H9 (cell line): Measurements from ENCODE around the gene STARD10. TPM values are rescaled to one million over a fixed set of nuclear protein-coding genes. Genes with fewer than 3 reads are reported as not detected.
A peak's percentile ranks its signal among the peaks of the same experiment; 100 is the strongest.

ENCODE experiments used
- DNase-seq: peaks from one replicate; pipeline ENCODE4 v3.0.0-alpha.2; 2017
- H2AFZ ChIP-seq: one replicate; pipeline ENCODE4 v1.6.1; 2013; ENCODE audit warnings: mild to moderate bottlenecking, low read length, control low read depth, moderate library complexity
- H2AK5ac ChIP-seq: 2 replicates; pipeline ENCODE4 v1.6.1; 2013; ENCODE audit warnings: low read length, control low read depth, mixed read lengths; ENCODE audit not compliant: insufficient read length
- H2BK120ac ChIP-seq: one replicate; pipeline ENCODE4 v1.6.1; 2013; ENCODE audit warnings: low read depth, mild to moderate bottlenecking, low read length, control low read depth, inconsistent platforms; ENCODE audit not compliant: poor library complexity, severe bottlenecking
- H2BK12ac ChIP-seq: 2 replicates; pipeline ENCODE4 v1.6.1; 2013; ENCODE audit warnings: low read length, control low read depth, mixed read lengths, low read depth; ENCODE audit not compliant: insufficient read length
- H2BK15ac ChIP-seq: 2 replicates; pipeline ENCODE4 v1.6.1; 2013; ENCODE audit warnings: low read depth, low read length, control low read depth
- H2BK20ac ChIP-seq: one replicate; pipeline ENCODE4 v1.6.1; 2013; ENCODE audit warnings: low read depth, mild to moderate bottlenecking, low read length, control low read depth, inconsistent platforms; ENCODE audit not compliant: poor library complexity, severe bottlenecking
- H2BK5ac ChIP-seq: 2 replicates; pipeline ENCODE4 v1.6.1; 2013; ENCODE audit warnings: low read length, control low read depth, mixed read lengths; ENCODE audit not compliant: insufficient read length
- H3K14ac ChIP-seq: 2 replicates; pipeline ENCODE4 v1.6.1; 2013; ENCODE audit warnings: low read length, control low read depth; ENCODE audit not compliant: insufficient read depth
- H3K18ac ChIP-seq: 2 replicates; pipeline ENCODE4 v1.6.1; 2013; ENCODE audit warnings: low read depth, mild to moderate bottlenecking, mixed read lengths, low read length, control low read depth; ENCODE audit not compliant: insufficient read length
- H3K23ac ChIP-seq: 2 replicates; pipeline ENCODE4 v1.6.1; 2013; ENCODE audit warnings: low read length, control low read depth, mixed read lengths, low read depth; ENCODE audit not compliant: insufficient read length
- H3K23me2 ChIP-seq: 2 replicates; pipeline ENCODE4 v1.6.1; 2013; ENCODE audit warnings: low read depth, mild to moderate bottlenecking, mixed read lengths, low read length, control low read depth; ENCODE audit not compliant: insufficient read length, poor library complexity, severe bottlenecking
- H3K27ac ChIP-seq: 2 replicates; pipeline ENCODE4 v1.5.1; 2013; ENCODE audit warnings: low read length, control low read depth, mixed read lengths, low read depth; ENCODE audit not compliant: insufficient read length
- H3K27me3 ChIP-seq: 2 replicates; pipeline ENCODE4 v1.6.1; 2013; ENCODE audit warnings: low read length, control low read depth, inconsistent platforms; ENCODE audit not compliant: insufficient read depth
- H3K4ac ChIP-seq: 2 replicates; pipeline ENCODE4 v1.6.1; 2013; ENCODE audit warnings: low read depth, mild to moderate bottlenecking, control low read depth, inconsistent platforms, low read length, moderate library complexity
- H3K4me1 ChIP-seq: 2 replicates; pipeline ENCODE4 v1.6.1; 2013; ENCODE audit warnings: low read length, control low read depth, inconsistent platforms; ENCODE audit not compliant: insufficient read depth
- H3K4me2 ChIP-seq: 2 replicates; pipeline ENCODE4 v1.6.1; 2013; ENCODE audit warnings: low read length, control low read depth, mixed read lengths; ENCODE audit not compliant: insufficient read length, insufficient read depth
- H3K56ac ChIP-seq: 2 replicates; pipeline ENCODE4 v1.6.1; 2013; ENCODE audit warnings: low read depth, mild to moderate bottlenecking, mixed read lengths, low read length, control low read depth; ENCODE audit not compliant: insufficient read length
- H3K79me1 ChIP-seq: 2 replicates; pipeline ENCODE4 v1.6.1; 2013; ENCODE audit warnings: low read depth, mild to moderate bottlenecking, moderate library complexity, low read length, control low read depth, inconsistent platforms; ENCODE audit not compliant: insufficient read depth, poor library complexity, severe bottlenecking
- H3K79me2 ChIP-seq: 2 replicates; pipeline ENCODE4 v1.6.1; 2013; ENCODE audit warnings: low read length, control low read depth, inconsistent platforms; ENCODE audit not compliant: insufficient read depth
- H3K9ac ChIP-seq: 2 replicates; pipeline ENCODE4 v1.6.1; 2013; ENCODE audit warnings: low read length, control low read depth, mixed read lengths; ENCODE audit not compliant: insufficient read length; ENCODE audit errors: extremely low read depth
- H3K9me3 ChIP-seq: one replicate; pipeline ENCODE4 v1.6.1; 2013; ENCODE audit warnings: low read depth, low read length, inconsistent platforms; ENCODE audit not compliant: control insufficient read depth
- H3T11ph ChIP-seq: one replicate; pipeline ENCODE4 v1.6.1; 2013; ENCODE audit warnings: mild to moderate bottlenecking, low read length, control low read depth, inconsistent platforms
- H4K20me1 ChIP-seq: one replicate; pipeline ENCODE4 v1.6.1; 2013; ENCODE audit not compliant: control insufficient read depth, insufficient read length, insufficient read depth
- H4K5ac ChIP-seq: 2 replicates; pipeline ENCODE4 v1.6.1; 2013; ENCODE audit warnings: low read depth, mild to moderate bottlenecking, mixed read lengths, low read length, control low read depth; ENCODE audit not compliant: insufficient read length
- H4K8ac ChIP-seq: replicated peaks from 2 replicates; pipeline ENCODE4 v1.6.1; 2013; ENCODE audit warnings: low read length, control low read depth, mixed read lengths, low read depth; ENCODE audit not compliant: insufficient read length
- H4K91ac ChIP-seq: 2 replicates; pipeline ENCODE4 v1.6.1; 2013; ENCODE audit warnings: low read depth, mild to moderate bottlenecking, moderate library complexity, mixed read lengths, low read length, control low read depth; ENCODE audit not compliant: insufficient read length
- H3K27ac Mint-ChIP-seq, 3 experiments: 2 replicates in 2 of 3; 3 replicates in 1 of 3; pipeline ENCODE4 v1.8.0; 2020 to 2021; ENCODE audit warnings: mixed read lengths in 3 of 3, mild to moderate bottlenecking in 1 of 3, moderate library complexity in 1 of 3
- H3K27me3 Mint-ChIP-seq: 2 replicates; pipeline ENCODE4 v1.8.0; 2021; ENCODE audit warnings: low read depth, mild to moderate bottlenecking, moderate library complexity, mixed read lengths
- H3K36me3 Mint-ChIP-seq, 3 experiments: 2 replicates in 2 of 3; 3 replicates in 1 of 3; pipeline ENCODE4 v1.8.0; 2020 to 2021; ENCODE audit warnings: low read depth in 3 of 3, mixed read lengths in 3 of 3; ENCODE audit not compliant: insufficient read depth in 1 of 3
- H3K4me1 Mint-ChIP-seq, 2 experiments: 2 replicates each; pipeline ENCODE4 v1.8.0; 2020; ENCODE audit warnings: mixed read lengths in 2 of 2
- H3K4me3 Mint-ChIP-seq, 2 experiments: 2 replicates in 1 of 2; 3 replicates in 1 of 2; pipeline ENCODE4 v1.8.0; 2020 to 2021; ENCODE audit warnings: mild to moderate bottlenecking in 2 of 2, mixed read lengths in 2 of 2, moderate library complexity in 1 of 2
- H3K9me3 Mint-ChIP-seq, 2 experiments: 2 replicates in 1 of 2; 3 replicates in 1 of 2; pipeline ENCODE4 v1.8.0; 2020; ENCODE audit warnings: mild to moderate bottlenecking in 2 of 2, mixed read lengths in 2 of 2, moderate library complexity in 1 of 2
- CTCF ChIP-seq: fragments of 200-600 bp; sonication (generic); conservative IDR thresholded peaks from 3 replicates; pipeline ENCODE4 v1.8.0; 2021; ENCODE audit warnings: antibody characterized with exemption, mild to moderate bottlenecking
- WGBS: extraction: QIAGEN DNeasy Blood & Tissue Kit; methylation state at CpG from one replicate; pipeline ENCODE4 v1.1.7; 2013; ENCODE audit warnings: missing lambda C conversion rate, low lambda C conversion rate, mixed read lengths; ENCODE audit not compliant: insufficient read length; ENCODE audit errors: extremely low coverage; 5-methylcytosine and 5-hydroxymethylcytosine counted together
- total RNA-seq: library from RNA; stranded (reverse); gene quantifications from 2 replicates; pipeline ENCODE4 v1.2.1, GENCODE V29; 2021

The STARD10 gene
- total RNA-seq, 1 experiment from 2014 or later: 24.4 TPM

DNA sequence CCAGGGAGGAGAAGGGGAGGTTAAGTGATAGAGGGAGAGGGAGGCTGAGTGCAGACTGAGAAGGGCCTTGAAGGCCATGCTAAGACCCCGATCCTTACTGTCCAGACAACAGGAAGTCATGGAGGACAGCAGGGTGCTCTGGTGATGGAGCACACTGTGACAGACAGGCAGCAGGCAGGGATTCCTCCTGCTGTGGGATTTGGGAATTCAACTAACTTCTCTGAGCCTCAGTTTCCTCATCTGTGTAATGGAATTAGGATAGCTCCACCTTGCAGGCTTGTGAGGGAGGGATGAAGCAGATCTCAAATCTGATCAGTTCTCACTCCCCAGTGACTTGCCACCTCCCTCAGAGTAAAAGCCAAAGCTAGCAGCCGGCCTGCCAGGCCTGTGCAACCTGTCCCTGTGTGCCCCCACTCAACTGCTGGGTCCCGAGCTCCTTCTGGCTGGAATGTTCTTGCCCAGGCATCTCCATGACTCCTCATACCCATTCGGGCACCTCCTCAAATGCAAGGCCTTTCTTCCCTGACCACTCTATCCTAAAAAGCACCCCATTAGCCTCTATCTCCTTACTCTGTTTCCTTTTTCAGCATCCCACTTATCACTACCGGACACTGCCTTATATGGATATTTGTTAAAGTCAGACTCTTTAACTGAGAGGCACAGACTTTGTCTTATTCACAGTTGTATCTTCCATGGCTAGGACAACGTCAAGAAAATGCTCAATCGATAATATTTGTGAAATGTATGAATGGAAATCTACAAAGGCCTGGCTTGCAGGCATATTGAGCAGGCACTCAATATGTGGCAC is 51.1 kb downstream of the STARD10 start:
- Mint-ChIP-seq H3K9me3 (no peaks in the 10 kb centered on the region), H3K4me1 (peaks cover 40 to 44% of the 10 kb centered on the region in 2 experiments), H3K4me3 (no peak overlapping the region), H3K27ac (peak overlapping the region; percentile 59 to 80 (median 79); a peak in 4 of 7 replicates), H3K36me3 (peaks cover 0 to 6% (median 2%) of the 10 kb centered on the region in 3 experiments; a peak in 3 of 7 replicates), H3K27me3 (no peaks in the 10 kb centered on the region)
- WGBS: no CpG with 5 or more reads among the region's 7 CpGs
- Histone ChIP-seq H2BK20ac (no peak overlapping the region), H2AFZ (no peak overlapping the region), H2AK5ac (no peak overlapping the region), H3K18ac (no peak overlapping the region), H3K9ac (no peak overlapping the region), H3K14ac (no peak overlapping the region), H2BK12ac (no peak overlapping the region), H3K56ac (no peak overlapping the region), H2BK5ac (no peak overlapping the region), H3K23me2 (no peaks in the 10 kb centered on the region), H3K27me3 (no peaks in the 10 kb centered on the region), H3K4me1 (peaks cover 10% of the 10 kb centered on the region), H3K4ac (no peak overlapping the region), H3T11ph (no peak overlapping the region), H2BK15ac (no peak overlapping the region), H3K9me3 (no peaks in the 10 kb centered on the region), H2BK120ac (no peak overlapping the region), H3K23ac (no peak overlapping the region), H4K5ac (no peak overlapping the region), H4K20me1 (no peaks in the 10 kb centered on the region), H3K79me2 (peaks cover 17% of the 10 kb centered on the region; the same call in 1 of the 2 replicates), H4K8ac (no peak overlapping the region), H3K79me1 (no peaks in the 10 kb centered on the region), H4K91ac (no peak overlapping the region), H3K4me2 (no peak overlapping the region), H3K27ac (no peak overlapping the region)
- no peak for TF ChIP-seq CTCF
- no peak for DNase-seq
